ENCODE measurements around the gene RBM20.

GRCh38 chr10:110813743-110814472 lies 169.8 kb downstream of the RBM20 start:
- TF ChIP-seq EZH2phosphoT487 (IDR thresholded peaks at IDR 0.05; ENCODE audit: insufficient read depth, low read depth) (no peak), EZH2 (IDR thresholded peaks at IDR 0.05; ENCODE audit: insufficient read depth, poor library complexity, severe bottlenecking) (no peak)
